OCI-LY3 (cell line): ENCODE data around the gene PDE4A.
"Not testable (repeated sequence)": the region's sequence is repeated elsewhere in the genome, so short reads cannot be mapped to it uniquely, and the experiment has no call there.

ENCODE experiments used
- H2AFZ ChIP-seq: fragments of 200-600, 300-600 bp; shearing (Covaris generic); 2 replicates; pipeline ENCODE4 v1.6.0; 2014; ENCODE audit warnings: antibody characterized with exemption, low read depth, low read length
- H3K27ac ChIP-seq: fragments of 200-600, 300-600 bp; sonication (generic); 2 replicates; pipeline ENCODE4 v1.5.1; 2014; ENCODE audit warnings: mild to moderate bottlenecking, low read length, moderate library complexity, mixed read lengths
- H3K27me3 ChIP-seq: fragments of 200-600, 300-600 bp; sonication (generic); 2 replicates; pipeline ENCODE4 v1.6.1; 2014; ENCODE audit warnings: low read depth, low read length, mixed read lengths
- H3K36me3 ChIP-seq: fragments of 200-600, 300-600 bp; sonication (generic); replicated peaks from 2 replicates; pipeline ENCODE3; 2014; ENCODE audit warnings: low read depth, low read length, mixed read lengths
- H3K4me1 ChIP-seq: fragments of 300-600, 200-600 bp; sonication (generic); 2 replicates; pipeline ENCODE4 v1.6.1; 2014; ENCODE audit warnings: low read length, mixed read lengths
- H3K4me2 ChIP-seq: fragments of 200-600, 300-600 bp; sonication (generic); 2 replicates; pipeline ENCODE4 v1.6.1; 2014; ENCODE audit warnings: low read length, mixed read lengths
- H3K4me3 ChIP-seq: fragments of 300-600, 200-600 bp; sonication (generic); 2 replicates; pipeline ENCODE4 v1.5.1; 2014; ENCODE audit warnings: antibody characterized with exemption, mild to moderate bottlenecking, low read length, moderate library complexity
- H3K79me2 ChIP-seq: fragments of 300-600, 200-600 bp; shearing (Covaris generic); 2 replicates; pipeline ENCODE4 v1.6.1; 2014; ENCODE audit warnings: mild to moderate bottlenecking, low read length, mixed read lengths
- H3K9ac ChIP-seq: fragments of 300-600, 200-600 bp; shearing (Covaris generic); 2 replicates; pipeline ENCODE4 v1.6.0; 2014; ENCODE audit warnings: mild to moderate bottlenecking, low read length, moderate library complexity
- H3K9me3 ChIP-seq: fragments of 200-600, 300-600 bp; shearing (Covaris generic); 2 replicates; pipeline ENCODE4 v1.6.1; 2014; ENCODE audit warnings: low read length, mixed read lengths; ENCODE audit not compliant: insufficient read depth
- H4K20me1 ChIP-seq: fragments of 200-600, 300-600 bp; sonication (generic); 2 replicates; pipeline ENCODE4 v1.6.1; 2016; ENCODE audit warnings: low read length, mixed read lengths; ENCODE audit not compliant: insufficient read depth
- CTCF ChIP-seq: fragments of 200-600, 300-600 bp; sonication (generic); IDR thresholded peaks from 2 replicates; pipeline ENCODE4 v1.5.1; 2014; ENCODE audit warnings: antibody characterized with exemption, low read length, low read depth
- EZH2phosphoT487 ChIP-seq: fragments of 200-600 bp; shearing (Covaris generic); IDR thresholded peaks from 2 replicates; pipeline ENCODE4 v1.6.1; 2018; ENCODE audit warnings: antibody characterized with exemption, mixed run types, low read depth

The PDE4A gene

GRCh38 chr19:10378124-10378523 lies 42.2 kb upstream of the PDE4A start:
- Histone ChIP-seq H3K4me1 (peaks cover 21% of the 10 kb centered on the region), H3K27me3 (no peaks in the 10 kb centered on the region), H4K20me1 (no peaks in the 10 kb centered on the region), H3K9me3 (no peaks in the 10 kb centered on the region), H3K79me2 (peaks cover 33% of the 10 kb centered on the region), H2AFZ (no peak overlapping the region), H3K36me3 (peaks cover 18% of the 10 kb centered on the region), H3K4me3 (no peak overlapping the region), H3K9ac (no peak overlapping the region), H3K4me2 (no peak overlapping the region), H3K27ac (no peak overlapping the region)
- no peak for TF ChIP-seq EZH2phosphoT487
- no peak for TF ChIP-seq CTCF

- Histone ChIP-seq H4K20me1 (no peaks in the 10 kb centered on the region), H3K27ac (peak overlapping the region; percentile 78), H2AFZ (peak overlapping the region; percentile 31; the same call in 1 of the 2 replicates), H3K27me3 (no peaks in the 10 kb centered on the region), H3K9me3 (no peaks in the 10 kb centered on the region), H3K36me3 (peaks cover 14% of the 10 kb centered on the region), H3K79me2 (peaks cover 25% of the 10 kb centered on the region), H3K4me3 (peak overlapping the region; percentile 86), H3K4me2 (peak overlapping the region; percentile 85), H3K4me1 (peaks cover 8% of the 10 kb centered on the region), H3K9ac (peak overlapping the region; percentile 96)
- TF ChIP-seq EZH2phosphoT487 = no peak
- no peak; the same call in 1 of the 2 replicates for TF ChIP-seq CTCF
Measured at GRCh38 chr19:10379880-10380312, 40.4 kb upstream of the PDE4A start.

GRCh38 chr19:10380313-10381102 lies 39.8 kb upstream of the PDE4A start, which contains the start of gene TYK2:
Gene TYK2, minus strand, starts transcription at chr19:10380572. Its CDS starts 2,166 bp downstream, at chr19:10378406.
- no peaks in the 10 kb centered on the region for H3K9me3 ChIP-seq
- peak within 1 kb of the TSS; percentile 49; the same call in 1 of the 2 replicates for H2AFZ ChIP-seq
- H3K79me2 ChIP-seq = peaks cover 20% of the 10 kb centered on the region
- peaks cover 10% of the 10 kb centered on the region for H3K4me1 ChIP-seq
- H3K36me3 ChIP-seq = peaks cover 10% of the 10 kb centered on the region
- H3K4me3 ChIP-seq = peak within 1 kb of the TSS; percentile 86
- H3K27ac ChIP-seq = peak within 1 kb of the TSS; percentile 79
- peak within 1 kb of the TSS; percentile 96 for H3K9ac ChIP-seq
- TF ChIP-seq EZH2phosphoT487 (no peak), CTCF (no peak)
- no peaks in the 10 kb centered on the region for H4K20me1 ChIP-seq
- no peaks in the 10 kb centered on the region for H3K27me3 ChIP-seq
- peak within 1 kb of the TSS; percentile 99 for H3K4me2 ChIP-seq

- H3K9ac ChIP-seq, H3K4me3 ChIP-seq, H3K9me3 ChIP-seq, H3K27me3 ChIP-seq, H2AFZ ChIP-seq, H3K27ac ChIP-seq, H3K4me2 ChIP-seq, H3K36me3 ChIP-seq, H4K20me1 ChIP-seq: not testable (repeated sequence)
- Histone ChIP-seq H3K79me2 (peaks cover 18% of the 10 kb centered on the region), H3K4me1 (peaks cover 31% of the 10 kb centered on the region)
Measured at GRCh38 chr19:10383223-10383499, 37.2 kb upstream of the PDE4A start.
